Glomerular visceral epithelial cell (primary cell): Measurements from ENCODE around the gene FHIT.
"Not testable (repeated sequence)": the region's sequence is repeated elsewhere in the genome, so short reads cannot be mapped to it uniquely, and the experiment has no call there.

Source experiments
- DNase-seq: peaks from one replicate; pipeline ENCODE4 v3.0.0-alpha.2; 2016; ENCODE audit errors: extremely low spot score

FHIT gene

GRCh38 chr3:61057464-61057863 is 193.8 kb downstream of the FHIT start:
- DNase-seq, result no peak

GRCh38 chr3:61055447-61055846 is 195.8 kb downstream of the FHIT start:
- no peak for DNase-seq

- DNase-seq, result no peak
Measured at GRCh38 chr3:61053781-61054496, 197.3 kb downstream of the FHIT start.

DNA sequence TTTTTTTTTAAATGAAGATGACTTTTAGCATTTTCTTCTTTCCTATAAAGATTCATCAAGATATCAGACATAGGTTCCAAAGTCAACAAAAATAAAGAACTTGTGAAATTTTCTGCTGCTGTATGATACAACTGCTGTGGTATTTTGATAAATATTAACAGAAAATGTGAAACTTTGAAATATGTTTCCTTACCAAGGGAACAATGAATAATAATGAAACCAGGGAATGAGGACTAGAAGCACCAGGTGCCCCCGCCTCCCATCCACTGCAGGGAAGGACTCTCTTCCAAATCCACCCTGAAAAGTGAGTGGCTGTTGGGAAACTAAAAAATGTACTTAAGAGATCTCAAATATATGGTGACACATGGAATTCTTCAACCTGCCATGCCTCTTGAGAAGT is 198.4 kb downstream of the FHIT start:
- peak; percentile 0 for DNase-seq

DNA sequence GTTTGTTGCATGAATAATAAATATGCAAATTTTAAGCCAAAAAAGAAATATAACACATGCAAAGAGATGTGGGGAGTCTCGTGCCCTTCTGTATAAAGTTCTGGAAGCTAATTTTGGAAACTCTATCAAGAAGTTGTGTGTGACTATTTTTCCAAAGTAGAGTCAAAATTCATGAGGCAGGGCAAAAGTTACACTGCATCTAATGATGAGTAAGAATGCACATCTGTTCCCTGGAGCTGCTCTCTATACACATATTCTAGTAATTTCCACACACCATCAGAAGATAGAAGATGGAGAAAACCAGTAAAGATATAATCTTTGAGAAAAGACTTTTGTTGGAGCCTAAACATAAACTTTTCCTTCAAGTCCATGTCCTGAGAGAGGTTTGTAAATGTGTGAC is 199.6 kb downstream of the FHIT start:
- no peak for DNase-seq

DNA sequence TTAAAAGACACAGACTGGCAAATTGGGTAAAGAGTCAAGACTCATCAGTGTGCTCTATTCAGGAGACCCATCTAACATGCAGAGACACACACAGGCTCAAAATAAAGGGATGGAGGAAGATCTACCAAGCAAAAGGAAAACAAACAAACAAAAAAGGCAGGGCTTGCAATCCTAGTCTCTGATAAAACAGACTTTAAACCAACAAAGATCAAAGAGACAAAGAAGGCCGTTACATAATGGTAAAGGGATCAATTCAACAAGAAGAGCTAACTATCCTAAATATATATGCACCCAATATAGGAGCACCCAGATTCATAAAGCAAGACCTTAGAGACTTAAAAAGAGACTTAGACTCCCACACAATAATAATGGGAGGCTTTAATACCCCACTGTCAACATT is 206.1 kb downstream of the FHIT start:
- DNase-seq, result not testable (repeated sequence)

DNA sequence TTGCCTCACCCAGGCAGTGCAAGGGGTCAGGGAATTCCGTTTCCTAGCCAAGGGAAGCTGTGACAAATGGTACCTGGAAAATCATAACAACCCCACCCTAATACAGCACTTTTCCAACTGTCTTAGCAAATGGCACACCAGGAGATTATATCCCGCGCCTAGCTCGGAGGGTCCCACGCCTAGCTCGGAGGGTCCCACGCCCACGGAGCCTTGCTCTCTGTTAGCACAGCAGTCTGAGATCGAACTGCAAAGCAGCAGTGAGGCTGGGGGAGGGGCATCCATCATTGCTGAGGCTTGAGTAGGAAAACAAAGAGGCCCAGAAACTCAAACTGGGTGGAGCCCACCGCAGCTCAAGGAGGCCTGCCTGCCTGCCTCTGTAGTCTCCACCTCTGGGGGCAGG is 208.1 kb downstream of the FHIT start:
- no peak for DNase-seq

DNA sequence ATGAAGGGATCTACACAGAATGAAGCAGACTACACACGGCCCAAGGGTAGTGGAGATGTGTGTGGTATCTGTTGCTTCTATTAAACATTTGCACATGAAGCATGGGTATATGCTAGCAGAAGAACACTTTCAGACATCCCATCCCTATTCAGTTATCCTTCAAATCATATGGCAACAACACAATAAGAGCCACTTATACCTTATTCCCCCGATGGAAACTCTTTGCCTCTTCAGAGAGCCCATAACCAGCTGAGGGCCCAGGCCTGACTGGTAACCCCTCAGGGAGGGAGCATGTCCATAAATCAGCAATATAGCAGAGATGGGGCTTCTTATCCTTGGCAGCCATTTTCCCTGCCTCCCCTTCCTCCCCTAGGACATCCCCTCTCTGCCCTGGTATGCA is 210.6 kb downstream of the FHIT start:
- no peak for DNase-seq

- no peak for DNase-seq
Measured at GRCh38 chr3:61035573-61035972, 215.7 kb downstream of the FHIT start.

DNA sequence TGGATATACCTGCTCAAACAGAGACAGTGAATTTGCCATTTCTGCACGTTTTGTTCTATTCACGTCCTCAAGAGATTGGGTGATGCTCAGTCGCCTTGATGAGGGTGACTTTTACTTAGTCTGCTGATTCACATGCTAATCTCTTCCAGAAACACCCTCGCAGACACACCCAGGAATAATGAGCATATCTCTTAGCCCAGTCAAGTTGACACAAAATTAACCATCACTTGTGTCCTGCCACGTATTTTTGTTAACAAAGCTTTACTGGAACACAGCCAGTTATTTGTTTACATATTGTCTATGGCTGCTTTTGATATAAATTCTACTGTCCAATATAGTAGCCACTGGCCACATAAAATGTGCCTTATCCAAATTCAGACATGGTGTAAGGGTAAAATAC is 218.3 kb downstream of the FHIT start:
- no peak for DNase-seq

DNA sequence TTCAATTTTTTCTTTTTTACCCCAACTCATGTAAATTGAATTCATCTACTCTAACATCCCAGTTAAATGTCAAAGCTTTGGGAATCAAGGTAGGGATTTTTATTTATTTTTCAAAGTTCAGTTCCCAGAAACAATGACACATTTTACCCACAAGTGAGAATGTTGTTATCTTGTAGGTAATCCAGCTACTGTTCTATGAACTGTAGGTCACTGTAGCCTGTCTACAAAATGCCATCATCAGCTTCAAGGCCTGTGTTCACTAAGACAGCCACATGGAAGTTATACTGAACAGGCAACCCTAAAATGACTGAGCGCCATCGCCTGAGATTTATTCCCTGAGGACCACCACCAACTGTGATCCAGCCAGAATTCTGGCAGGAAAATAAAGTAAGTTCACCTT is 219.7 kb downstream of the FHIT start:
- DNase-seq, result no peak

DNA sequence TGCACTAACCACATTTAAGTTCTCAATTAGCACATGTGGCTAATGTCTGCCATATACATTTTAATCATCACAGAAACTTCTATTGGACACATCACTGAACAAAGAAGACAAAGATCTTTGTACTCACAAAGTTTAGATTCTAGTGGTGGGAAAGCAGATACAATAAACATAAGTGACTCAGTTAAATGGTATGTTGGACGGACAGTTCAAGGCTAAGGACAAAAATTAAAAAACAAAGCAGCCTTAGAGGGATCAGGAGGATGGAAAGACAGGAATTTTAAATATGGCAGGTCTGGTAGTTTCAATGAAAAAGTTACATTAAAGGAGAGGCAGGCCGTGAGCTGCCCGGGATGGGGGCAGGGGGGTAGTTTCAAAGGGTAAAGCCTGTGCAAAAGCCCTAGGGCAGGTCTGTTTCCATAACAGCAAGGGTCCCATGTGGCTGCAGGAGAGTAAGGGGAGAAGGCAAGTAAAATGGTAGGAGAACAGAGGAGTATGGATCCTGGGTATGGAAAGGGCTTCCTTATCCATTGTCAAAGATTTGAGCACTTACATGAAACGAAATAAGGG is 220.7 kb downstream of the FHIT start:
- peak; percentile 1 for DNase-seq

GRCh38 chr3:61029194-61029593 is 222.1 kb downstream of the FHIT start:
- DNase-seq, result no peak

DNA sequence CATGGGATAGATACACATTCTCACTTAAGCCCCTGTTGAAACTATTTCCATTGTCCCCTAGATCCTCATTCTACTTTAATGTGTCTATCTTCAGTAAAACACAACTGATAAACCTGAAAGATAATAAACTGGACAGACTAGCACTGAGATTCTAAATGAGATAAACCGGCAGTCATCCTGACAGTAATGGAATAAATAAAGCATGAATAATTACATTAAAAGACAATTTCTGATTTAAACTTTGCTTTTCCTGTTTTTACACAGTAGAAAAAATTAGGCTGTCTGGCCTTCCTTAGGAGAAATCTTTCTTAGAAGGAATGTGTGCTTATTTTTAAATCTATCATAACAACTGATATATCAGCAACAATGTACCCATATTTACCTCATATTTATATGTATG is 232.4 kb downstream of the FHIT start:
- no peak for DNase-seq

DNA sequence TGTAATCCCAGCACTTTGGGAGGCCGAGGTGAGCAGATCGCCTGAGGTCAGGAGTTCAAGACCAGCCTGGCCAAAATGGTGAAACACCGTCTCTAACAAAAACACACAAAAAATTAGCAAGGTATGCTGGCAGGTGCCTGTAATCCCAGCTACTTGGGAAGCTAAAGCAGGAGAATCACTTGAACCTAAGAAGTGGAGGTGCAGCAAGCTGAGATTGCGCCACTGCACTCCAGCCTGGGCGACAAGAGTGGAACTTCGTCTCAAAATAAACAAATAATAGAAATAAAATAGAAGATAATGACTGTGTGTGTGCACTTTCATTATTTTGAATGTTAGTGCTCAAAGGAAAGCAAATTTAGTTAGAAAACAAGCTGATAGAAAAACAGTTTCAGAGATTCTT is 234.2 kb downstream of the FHIT start:
- not testable (repeated sequence) for DNase-seq

- DNase-seq, result no peak
Measured at GRCh38 chr3:61015859-61016258, 235.4 kb downstream of the FHIT start.

- DNase-seq, result no peak
Measured at GRCh38 chr3:61015408-61015807, 235.8 kb downstream of the FHIT start.

- no peak for DNase-seq
Measured at GRCh38 chr3:61008998-61009380, 242.3 kb downstream of the FHIT start.

DNA sequence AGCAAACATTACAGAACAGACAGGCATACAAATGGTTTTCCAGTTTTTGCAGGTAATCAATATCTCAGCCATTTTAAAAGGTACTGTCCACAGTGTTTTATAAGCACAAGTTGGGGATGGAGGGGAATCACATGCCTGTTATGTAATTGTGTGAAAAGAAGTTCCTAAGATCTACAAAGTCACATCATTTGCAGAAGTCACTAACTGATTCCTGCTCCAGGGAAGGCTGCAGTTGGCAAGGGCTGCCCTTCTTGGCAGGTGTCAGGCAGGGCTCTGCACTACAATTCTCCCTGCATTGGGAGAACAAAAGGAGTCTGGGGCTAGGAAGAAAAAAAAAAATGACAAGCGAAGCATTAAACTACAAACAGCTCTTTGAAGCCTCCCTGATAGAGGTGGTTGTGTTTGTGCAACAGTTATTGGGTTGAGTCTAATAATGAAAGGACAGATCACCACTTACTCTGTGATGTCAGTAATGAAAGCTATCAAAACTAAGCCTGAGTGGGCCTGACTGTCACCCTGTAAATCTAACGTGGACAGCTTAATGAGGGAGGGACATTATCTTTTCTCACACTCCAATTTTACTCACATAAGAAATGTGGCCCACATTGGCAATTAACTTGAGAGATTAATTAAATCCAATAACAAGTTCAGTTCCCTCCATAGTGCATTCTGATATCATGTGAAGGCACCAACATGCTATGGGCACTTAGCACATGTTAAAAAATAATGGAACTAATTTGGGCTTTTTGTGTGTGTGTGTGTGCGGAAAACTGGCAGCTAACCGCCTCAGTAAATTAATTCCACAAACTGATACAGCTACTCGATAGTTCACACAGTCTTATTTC is 242.9 kb downstream of the FHIT start:
- DNase-seq, result no peak

DNA sequence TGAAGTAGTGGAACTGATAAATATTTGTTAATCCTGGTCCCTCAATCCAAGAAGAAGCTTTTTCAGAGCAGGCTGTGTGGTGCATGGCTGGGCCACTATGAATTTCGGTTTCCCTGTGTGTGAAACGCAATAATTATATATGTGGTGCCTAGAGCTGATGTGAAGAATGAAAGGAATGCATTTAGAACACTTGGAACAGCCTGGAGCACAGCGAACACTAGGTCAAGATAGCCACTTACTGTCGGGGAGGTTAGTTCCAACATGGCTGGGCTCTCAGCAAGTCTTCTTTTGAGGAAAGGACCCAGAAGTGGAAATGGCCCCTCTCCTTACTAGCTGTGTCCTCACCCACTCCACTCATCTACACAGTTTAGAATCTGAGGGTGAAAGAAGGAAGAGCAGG is 245.7 kb downstream of the FHIT start:
- no peak for DNase-seq

DNA sequence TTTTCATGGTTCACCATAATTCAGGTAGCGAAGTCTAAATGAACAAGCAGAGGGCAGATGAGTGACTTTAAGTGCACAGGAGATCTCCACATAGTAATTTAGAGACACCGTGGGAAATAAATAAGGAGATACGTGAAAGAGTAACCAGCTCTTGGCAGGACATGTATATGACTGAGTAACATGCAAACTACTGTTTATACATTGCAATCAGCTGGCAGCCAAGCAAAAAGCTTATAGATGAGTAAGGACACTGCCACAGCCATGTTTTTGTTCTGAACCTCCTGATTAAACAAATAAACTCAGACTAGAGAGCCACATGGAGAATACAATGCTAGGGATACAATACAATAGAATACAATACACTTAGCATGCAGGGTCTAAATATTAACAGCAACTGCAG is 252.4 kb downstream of the FHIT start:
- DNase-seq, result no peak

DNA sequence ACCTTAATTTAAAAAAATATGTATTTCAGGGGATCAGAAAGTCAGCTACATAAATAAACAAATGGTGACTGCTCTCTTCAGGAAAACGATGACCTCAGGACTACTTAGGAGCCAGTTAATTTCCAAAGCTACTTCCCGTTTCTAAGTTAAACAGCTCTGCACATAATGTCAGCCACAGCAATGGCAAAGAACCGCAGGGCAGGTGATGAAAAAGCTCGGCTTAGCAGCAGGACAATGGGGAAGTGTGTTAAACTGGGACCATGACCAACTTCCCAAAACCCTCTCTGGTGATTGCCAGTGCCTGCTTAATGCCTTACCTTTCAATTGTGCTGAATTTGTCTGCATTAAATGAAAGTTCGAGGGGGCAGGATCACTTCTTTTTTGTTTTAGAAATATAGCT is 258.9 kb downstream of the FHIT start:
- DNase-seq, result no peak

GRCh38 chr3:60990442-60990730 is 260.9 kb downstream of the FHIT start:
- no peak for DNase-seq
